HG03095 (cell line): Measurements from ENCODE around the gene KRTAP10-5.
"Not testable (repeated sequence)": the region's sequence is repeated elsewhere in the genome, so short reads cannot be mapped to it uniquely, and the experiment has no call there.

Experiments used
- ATAC-seq: cut with Tn5 transposase; IDR thresholded peaks from one replicate; pipeline ENCODE4 v1.9.1; 2021; ENCODE audit warnings: moderate library complexity; ENCODE audit not compliant: unreplicated experiment

Gene KRTAP10-5

GRCh38 chr21:44580231-44580821, at the start of gene KRTAP10-5:
Gene KRTAP10-5 (minus strand): TSS chr21:44580604. CDS start chr21:44580578, 26 bp downstream.
- ATAC-seq, result not testable (repeated sequence)

- ATAC-seq, result no peak
Measured at GRCh38 chr21:44628707-44629391, 48.4 kb upstream of the KRTAP10-5 start.

- ATAC-seq, result not testable (repeated sequence)
Measured at GRCh38 chr21:44627831-44628233, 47.4 kb upstream of the KRTAP10-5 start.

- not testable (repeated sequence) for ATAC-seq
Measured at GRCh38 chr21:44627181-44627822, 46.9 kb upstream of the KRTAP10-5 start.

GRCh38 chr21:44626673-44627143, 46.3 kb upstream of the KRTAP10-5 start, which contains the start of gene KRTAP10-9:
Gene KRTAP10-9 (plus strand): TSS chr21:44627093. CDS start chr21:44627172, 79 bp downstream.
- ATAC-seq, result no peak

- no peak for ATAC-seq
Measured at GRCh38 chr21:44626262-44626661, 45.9 kb upstream of the KRTAP10-5 start.

- no peak for ATAC-seq
Measured at GRCh38 chr21:44625756-44626155, 45.4 kb upstream of the KRTAP10-5 start.

GRCh38 chr21:44623575-44623974, 43.2 kb upstream of the KRTAP10-5 start:
- no peak for ATAC-seq

- no peak for ATAC-seq
Measured at GRCh38 chr21:44619886-44620285, 39.5 kb upstream of the KRTAP10-5 start.

- no peak for ATAC-seq
Measured at GRCh38 chr21:44618909-44619308, 38.5 kb upstream of the KRTAP10-5 start.

- ATAC-seq, result no peak
Measured at GRCh38 chr21:44618504-44618903, 38.1 kb upstream of the KRTAP10-5 start.

GRCh38 chr21:44617071-44617501, 36.7 kb upstream of the KRTAP10-5 start:
- ATAC-seq, result no peak

- ATAC-seq, result no peak
Measured at GRCh38 chr21:44616591-44616926, 36.2 kb upstream of the KRTAP10-5 start.

GRCh38 chr21:44615911-44616590, 35.6 kb upstream of the KRTAP10-5 start:
- ATAC-seq, result no peak

- ATAC-seq, result no peak
Measured at GRCh38 chr21:44615466-44615865, 35.1 kb upstream of the KRTAP10-5 start.

GRCh38 chr21:44614961-44615391, 34.6 kb upstream of the KRTAP10-5 start:
- no peak for ATAC-seq

GRCh38 chr21:44614161-44614631, 33.8 kb upstream of the KRTAP10-5 start:
- no peak for ATAC-seq

- no peak for ATAC-seq
Measured at GRCh38 chr21:44613386-44614155, 33.2 kb upstream of the KRTAP10-5 start.

- ATAC-seq, result no peak
Measured at GRCh38 chr21:44612669-44613229, 32.3 kb upstream of the KRTAP10-5 start.

GRCh38 chr21:44612029-44612486, 31.7 kb upstream of the KRTAP10-5 start, which contains the start of gene KRTAP10-8:
Gene KRTAP10-8 (plus strand): TSS chr21:44612079. CDS start chr21:44612101, 22 bp downstream.
- no peak for ATAC-seq
